KMS-11 (cell line): ENCODE data around the gene FTCDNL1.

Experiments used
- H2AFZ ChIP-seq: fragments of 200-600 bp; sonication (generic); 2 replicates; pipeline ENCODE4 v1.6.1; 2016; ENCODE audit warnings: antibody characterized with exemption, mixed run types, low read depth
- H3K27ac ChIP-seq: fragments of 200-600 bp; sonication (generic); 2 replicates; pipeline ENCODE4 v1.6.1; 2016; ENCODE audit warnings: mild to moderate bottlenecking, mixed run types
- H3K27me3 ChIP-seq: fragments of 200-600 bp; sonication (generic); 2 replicates; pipeline ENCODE4 v1.6.1; 2017; ENCODE audit warnings: mild to moderate bottlenecking, low read depth, mixed run types, moderate library complexity; ENCODE audit not compliant: insufficient read depth
- H3K36me3 ChIP-seq: fragments of 200-600 bp; sonication (generic); 2 replicates; pipeline ENCODE4 v1.6.1; 2017; ENCODE audit warnings: mild to moderate bottlenecking, mixed run types; ENCODE audit not compliant: insufficient read depth
- H3K4me1 ChIP-seq: fragments of 200-600 bp; sonication (generic); 2 replicates; pipeline ENCODE4 v1.6.1; 2016; ENCODE audit warnings: mild to moderate bottlenecking, low read depth, mixed run types; ENCODE audit not compliant: poor library complexity, severe bottlenecking
- H3K4me2 ChIP-seq: fragments of 200-600 bp; sonication (generic); 2 replicates; pipeline ENCODE4 v1.7.0; 2016; ENCODE audit warnings: mild to moderate bottlenecking, mixed run types
- H3K4me3 ChIP-seq: fragments of 200-600 bp; sonication (generic); IDR thresholded peaks from 2 replicates; pipeline ENCODE4 v1.6.1; 2017; ENCODE audit warnings: low read depth, low read length, mixed read lengths; ENCODE audit not compliant: insufficient read depth
- H3K79me2 ChIP-seq: fragments of 200-600 bp; sonication (generic); 2 replicates; pipeline ENCODE4 v1.6.1; 2016; ENCODE audit warnings: low read depth, mixed run types; ENCODE audit not compliant: insufficient read depth
- H3K9ac ChIP-seq: fragments of 200-600 bp; sonication (generic); 2 replicates; pipeline ENCODE4 v1.6.1; 2016; ENCODE audit warnings: mild to moderate bottlenecking, mixed run types
- H4K20me1 ChIP-seq: fragments of 200-600 bp; sonication (generic); 2 replicates; pipeline ENCODE4 v1.6.1; 2016; ENCODE audit warnings: mild to moderate bottlenecking, mixed run types; ENCODE audit not compliant: insufficient read depth
- TF ChIP-seq, protein P1 (sequence below): fragments of 200-600 bp; sonication (generic); conservative IDR thresholded peaks from 2 replicates; pipeline ENCODE4 v1.6.1; 2017; ENCODE audit warnings: low read depth, mild to moderate bottlenecking, antibody characterized with exemption, low read length, moderate library complexity, mixed read lengths

Gene FTCDNL1

DNA sequence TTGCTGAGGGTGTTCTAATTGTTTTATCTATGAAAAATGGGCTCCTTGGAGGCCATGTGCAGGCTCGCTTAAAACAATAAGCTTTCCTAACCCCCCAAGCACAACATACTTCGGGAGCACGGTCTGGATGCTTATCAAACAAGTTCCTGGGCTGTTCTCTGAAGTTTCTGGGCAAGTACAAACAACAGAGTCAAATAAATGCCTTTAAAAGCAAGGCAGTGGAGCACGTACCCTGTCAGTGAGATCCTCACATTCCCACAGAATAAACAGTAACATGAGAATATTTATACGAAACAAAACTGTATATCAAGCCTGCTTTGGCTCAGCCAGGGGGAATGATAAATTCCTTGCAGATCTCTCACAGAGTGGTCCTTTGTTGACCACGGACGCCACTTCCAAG lies 44.8 kb downstream of the FTCDNL1 start:
- H4K20me1 ChIP-seq: no peaks in the 10 kb centered on the region
- TF ChIP-seq, protein P1, sequence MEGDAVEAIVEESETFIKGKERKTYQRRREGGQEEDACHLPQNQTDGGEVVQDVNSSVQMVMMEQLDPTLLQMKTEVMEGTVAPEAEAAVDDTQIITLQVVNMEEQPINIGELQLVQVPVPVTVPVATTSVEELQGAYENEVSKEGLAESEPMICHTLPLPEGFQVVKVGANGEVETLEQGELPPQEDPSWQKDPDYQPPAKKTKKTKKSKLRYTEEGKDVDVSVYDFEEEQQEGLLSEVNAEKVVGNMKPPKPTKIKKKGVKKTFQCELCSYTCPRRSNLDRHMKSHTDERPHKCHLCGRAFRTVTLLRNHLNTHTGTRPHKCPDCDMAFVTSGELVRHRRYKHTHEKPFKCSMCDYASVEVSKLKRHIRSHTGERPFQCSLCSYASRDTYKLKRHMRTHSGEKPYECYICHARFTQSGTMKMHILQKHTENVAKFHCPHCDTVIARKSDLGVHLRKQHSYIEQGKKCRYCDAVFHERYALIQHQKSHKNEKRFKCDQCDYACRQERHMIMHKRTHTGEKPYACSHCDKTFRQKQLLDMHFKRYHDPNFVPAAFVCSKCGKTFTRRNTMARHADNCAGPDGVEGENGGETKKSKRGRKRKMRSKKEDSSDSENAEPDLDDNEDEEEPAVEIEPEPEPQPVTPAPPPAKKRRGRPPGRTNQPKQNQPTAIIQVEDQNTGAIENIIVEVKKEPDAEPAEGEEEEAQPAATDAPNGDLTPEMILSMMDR: no peak
- no peak overlapping the region for H2AFZ ChIP-seq
- H3K79me2 ChIP-seq: no peaks in the 10 kb centered on the region
- no peak overlapping the region for H3K9ac ChIP-seq
- H3K4me3 ChIP-seq: no peak overlapping the region
- H3K4me2 ChIP-seq: no peak overlapping the region
- H3K36me3 ChIP-seq: no peaks in the 10 kb centered on the region
- H3K27me3 ChIP-seq: no peaks in the 10 kb centered on the region
- H3K27ac ChIP-seq: no peak overlapping the region
- H3K4me1 ChIP-seq: no peaks in the 10 kb centered on the region

- H3K4me2 ChIP-seq: no peak overlapping the region
- H3K27me3 ChIP-seq: no peaks in the 10 kb centered on the region
- H3K36me3 ChIP-seq: no peaks in the 10 kb centered on the region
Observed at GRCh38 chr2:199804831-199805230, 46.2 kb downstream of the FTCDNL1 start.

DNA sequence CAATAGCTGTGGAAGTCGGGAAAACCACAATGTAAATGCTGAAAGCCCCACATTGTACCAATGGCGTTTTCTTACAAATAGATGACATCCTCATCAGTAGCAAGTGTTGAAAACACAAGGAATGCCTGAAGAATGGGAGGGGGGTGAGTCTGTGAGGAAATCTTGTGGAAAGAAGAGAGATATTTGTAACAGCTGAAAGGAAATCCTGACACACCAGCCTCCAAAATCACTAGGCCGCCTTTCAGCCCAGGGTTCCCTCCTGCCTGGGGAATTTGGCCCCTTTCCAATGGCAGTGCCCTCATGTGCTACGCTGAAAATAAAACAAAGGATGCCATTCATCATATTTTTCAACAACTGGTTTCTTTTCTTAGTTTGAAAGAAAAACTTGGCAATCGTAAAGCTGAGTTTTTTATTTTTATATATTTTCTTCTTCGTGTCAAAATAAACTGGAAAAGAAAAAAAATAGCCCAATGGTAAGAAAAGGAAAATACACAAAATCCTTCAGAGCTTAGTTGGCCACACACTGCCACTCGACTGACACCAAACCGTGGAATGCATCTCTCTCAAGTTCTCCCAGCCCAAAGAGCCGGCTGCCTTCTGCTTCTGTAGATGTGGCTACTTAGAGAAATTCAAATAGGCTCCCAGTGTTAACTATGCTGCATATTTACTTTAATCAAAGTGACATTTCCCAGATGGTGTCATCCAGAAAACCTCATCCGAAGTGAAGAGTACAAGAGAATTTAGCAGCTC lies 52.0 kb downstream of the FTCDNL1 start:
- no peak overlapping the region for H2AFZ ChIP-seq

More at GRCh38 chr2:199804831-199805230, 46.2 kb downstream of the FTCDNL1 start:
- H3K79me2 ChIP-seq: no peaks in the 10 kb centered on the region
- TF ChIP-seq, protein P1: no peak
- H2AFZ ChIP-seq: no peak overlapping the region
- no peaks in the 10 kb centered on the region for H4K20me1 ChIP-seq
- no peaks in the 10 kb centered on the region for H3K4me1 ChIP-seq
- no peak overlapping the region for H3K9ac ChIP-seq
- no peak overlapping the region for H3K27ac ChIP-seq
- H3K4me3 ChIP-seq: no peak overlapping the region

DNA sequence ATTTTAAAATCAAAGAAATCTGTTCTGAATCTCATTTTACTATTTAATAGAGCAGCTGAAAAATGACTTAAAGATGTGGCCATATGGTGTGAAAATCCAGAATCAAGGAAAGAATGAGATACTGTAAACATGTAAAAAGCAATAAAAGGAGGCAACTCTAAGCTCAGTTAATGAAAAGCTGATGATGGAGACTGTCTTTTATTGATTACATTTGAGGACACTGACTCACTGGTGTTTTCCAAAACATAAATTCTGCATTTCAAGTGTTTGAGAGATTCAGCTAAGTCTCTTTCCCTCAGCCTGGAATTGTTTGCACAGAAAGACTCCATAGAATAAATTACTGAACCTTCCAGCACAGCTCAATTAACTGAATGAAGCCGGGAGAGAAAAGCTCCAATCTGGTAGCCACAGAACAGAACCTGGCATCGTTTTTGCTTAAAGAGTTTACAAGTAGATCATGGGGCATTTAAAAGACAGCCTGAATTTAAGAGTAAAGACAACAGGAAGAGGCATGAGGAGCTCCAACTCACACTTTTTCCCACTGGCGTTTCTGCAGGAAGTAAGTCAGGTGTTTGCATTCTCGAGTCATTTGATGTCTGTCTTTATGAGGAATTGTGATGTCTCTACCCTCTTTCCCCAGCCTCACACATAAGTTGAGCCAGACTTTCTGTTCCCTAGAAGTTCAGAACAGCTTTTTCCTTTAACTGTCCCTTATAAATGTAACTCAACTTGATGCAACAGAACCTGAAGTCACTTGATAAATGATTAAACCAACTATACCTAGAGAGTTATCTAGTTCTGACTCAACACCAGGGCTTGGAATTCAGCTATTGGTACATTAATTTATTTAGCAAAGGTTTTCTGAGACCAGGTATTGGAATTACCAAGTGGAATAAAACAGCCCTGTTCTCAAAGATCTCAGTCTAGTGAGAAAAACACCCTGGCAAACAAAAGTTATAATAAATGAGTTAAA lies 53.3 kb downstream of the FTCDNL1 start:
- TF ChIP-seq, protein P1: no peak
- Histone ChIP-seq H3K4me3 (no peak overlapping the region), H3K4me2 (no peak overlapping the region), H3K79me2 (no peaks in the 10 kb centered on the region), H3K27ac (no peak overlapping the region), H3K9ac (no peak overlapping the region), H4K20me1 (no peaks in the 10 kb centered on the region), H2AFZ (no peak overlapping the region), H3K27me3 (no peaks in the 10 kb centered on the region), H3K4me1 (no peaks in the 10 kb centered on the region), H3K36me3 (no peaks in the 10 kb centered on the region)

More for the DNA sequence above, 52.0 kb downstream of the FTCDNL1 start:
- Histone ChIP-seq H3K79me2 (no peaks in the 10 kb centered on the region), H3K4me2 (no peak overlapping the region), H3K36me3 (no peaks in the 10 kb centered on the region), H4K20me1 (no peaks in the 10 kb centered on the region), H3K4me1 (no peaks in the 10 kb centered on the region), H3K9ac (no peak overlapping the region), H3K27ac (no peak overlapping the region), H3K4me3 (no peak overlapping the region), H3K27me3 (no peaks in the 10 kb centered on the region)
- TF ChIP-seq, protein P1: no peak
